ENCODE data around the gene MYRIP.

DNA sequence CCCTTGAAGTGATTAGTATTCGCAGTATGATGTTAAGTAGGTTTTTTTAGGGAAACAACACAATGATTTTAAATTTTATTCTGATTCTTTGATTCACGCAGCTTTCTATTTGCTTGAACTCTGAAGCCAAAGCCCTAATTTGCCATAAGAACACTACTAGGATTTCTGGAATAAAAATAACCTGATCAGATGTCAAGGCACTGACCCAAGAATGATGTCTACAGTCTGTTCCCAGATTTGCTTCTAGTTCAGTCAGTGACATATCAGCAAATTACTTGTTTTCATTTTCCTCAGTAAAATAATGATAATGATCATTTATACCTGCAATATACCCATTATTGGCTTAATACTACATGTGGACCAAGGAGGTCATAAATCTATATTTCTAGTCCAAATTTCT is 320.6 kb downstream of the MYRIP start:
- TF ChIP-seq, protein P1, sequence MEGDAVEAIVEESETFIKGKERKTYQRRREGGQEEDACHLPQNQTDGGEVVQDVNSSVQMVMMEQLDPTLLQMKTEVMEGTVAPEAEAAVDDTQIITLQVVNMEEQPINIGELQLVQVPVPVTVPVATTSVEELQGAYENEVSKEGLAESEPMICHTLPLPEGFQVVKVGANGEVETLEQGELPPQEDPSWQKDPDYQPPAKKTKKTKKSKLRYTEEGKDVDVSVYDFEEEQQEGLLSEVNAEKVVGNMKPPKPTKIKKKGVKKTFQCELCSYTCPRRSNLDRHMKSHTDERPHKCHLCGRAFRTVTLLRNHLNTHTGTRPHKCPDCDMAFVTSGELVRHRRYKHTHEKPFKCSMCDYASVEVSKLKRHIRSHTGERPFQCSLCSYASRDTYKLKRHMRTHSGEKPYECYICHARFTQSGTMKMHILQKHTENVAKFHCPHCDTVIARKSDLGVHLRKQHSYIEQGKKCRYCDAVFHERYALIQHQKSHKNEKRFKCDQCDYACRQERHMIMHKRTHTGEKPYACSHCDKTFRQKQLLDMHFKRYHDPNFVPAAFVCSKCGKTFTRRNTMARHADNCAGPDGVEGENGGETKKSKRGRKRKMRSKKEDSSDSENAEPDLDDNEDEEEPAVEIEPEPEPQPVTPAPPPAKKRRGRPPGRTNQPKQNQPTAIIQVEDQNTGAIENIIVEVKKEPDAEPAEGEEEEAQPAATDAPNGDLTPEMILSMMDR (IDR thresholded peaks at IDR 0.05), result no peak
- TF ChIP-seq POLR2A (IDR thresholded peaks at IDR 0.05), result no peak
